CD4-positive, alpha-beta T cell (primary cell): Measurements from ENCODE around the gene POP7. TPM values are rescaled to one million over a fixed set of nuclear protein-coding genes. Genes with fewer than 3 reads are reported as not detected.

Experiments
- ATAC-seq: fragments of 200-7000 bp; cut with Tn5 transposase; one replicate; pipeline ENCODE4 v1.10.0; 2022; ENCODE audit warnings: mild to moderate bottlenecking; ENCODE audit not compliant: poor library complexity
- CTCF ChIA-PET: fragments of 350-600 bp; sonication (Branson Sonifier 250); formaldehyde crosslinking; loops from one replicate; lab custom pipeline; 2021; ENCODE audit warnings: antibody characterized with exemption, inconsistent platforms; lab: Charles Lee
- POLR2A ChIA-PET: fragments of 350-600 bp; sonication (Branson Sonifier 250); formaldehyde crosslinking; loops from one replicate; lab custom pipeline; 2021; ENCODE audit warnings: antibody characterized with exemption, inconsistent platforms; lab: Charles Lee
- DNase-seq, 14 experiments: peaks; one replicate each; pipeline ENCODE4 v3.0.0-alpha.2; 2013 to 2020; ENCODE audit warnings: mixed read lengths in 2 of 14
- H3K27ac ChIP-seq, 2 donors: one replicate each; pipeline versions ENCODE4 v1.5.1 to v1.7.0; 2013; ENCODE audit warnings: low read length in 2 of 2, low read depth in 1 of 2, mild to moderate bottlenecking in 1 of 2
- H3K27me3 ChIP-seq, 2 experiments: 1 replicate in 1 of 2; 2 replicates in 1 of 2; pipeline versions ENCODE4 v1.6.1 to v1.7.0; 2013; ENCODE audit warnings: low read length in 2 of 2, control low read depth in 1 of 2, mild to moderate bottlenecking in 1 of 2, moderate library complexity in 1 of 2; ENCODE audit not compliant: insufficient read depth in 2 of 2, control insufficient read depth in 1 of 2
- H3K36me3 ChIP-seq: one replicate; pipeline ENCODE4 v1.6.1; 2013; ENCODE audit warnings: low read length, control low read depth; ENCODE audit not compliant: insufficient read depth
- H3K4me1 ChIP-seq: one replicate; pipeline ENCODE4 v1.6.1; 2013; ENCODE audit warnings: low read length, control low read depth; ENCODE audit not compliant: insufficient read depth
- H3K4me3 ChIP-seq: one replicate; pipeline ENCODE4 v1.5.1; 2013; ENCODE audit warnings: mild to moderate bottlenecking, low read length, moderate library complexity
- H3K9me3 ChIP-seq, 2 experiments: 1 replicate in 1 of 2; 2 replicates in 1 of 2; pipeline versions ENCODE4 v1.6.1 to v1.7.0; 2013; ENCODE audit warnings: low read length in 2 of 2, mild to moderate bottlenecking in 2 of 2, control low read depth in 1 of 2, moderate library complexity in 1 of 2; ENCODE audit not compliant: control insufficient read depth in 1 of 2, insufficient read depth in 1 of 2
- H3K27ac Mint-ChIP-seq: one replicate; pipeline ENCODE4 v1.8.0; 2020; ENCODE audit warnings: mixed read lengths
- H3K27me3 Mint-ChIP-seq: one replicate; pipeline ENCODE4 v1.8.0; 2021; ENCODE audit warnings: mixed read lengths
- H3K36me3 Mint-ChIP-seq: one replicate; pipeline ENCODE4 v1.8.0; 2021; ENCODE audit warnings: low read depth, mixed read lengths
- H3K4me1 Mint-ChIP-seq: one replicate; pipeline ENCODE4 v1.8.0; 2021; ENCODE audit warnings: low read depth, mixed read lengths
- H3K4me3 Mint-ChIP-seq: one replicate; pipeline ENCODE4 v1.8.0; 2020; ENCODE audit warnings: mild to moderate bottlenecking, mixed read lengths
- H3K9me3 Mint-ChIP-seq: one replicate; pipeline ENCODE4 v1.8.0; 2020; ENCODE audit warnings: mixed read lengths
- CTCF ChIP-seq: fragments of 200-600 bp; IDR thresholded peaks from one replicate; pipeline ENCODE4 v1.8.0; 2022; ENCODE audit warnings: antibody characterized with exemption, mild to moderate bottlenecking
- intact Hi-C, 2 experiments: fragments of 100-400 bp; cut with DNase I in 1 of 2; cut with micrococcal nuclease in 1 of 2; formaldehyde crosslinking; loops; one replicate each; pipeline versions ENCODE4 v1.15.1 to v1.9.0; 2023 to 2025; cut with DNase I, micrococcal nuclease
- total RNA-seq, 174 experiments: library from RNA in 2 of 174; stranded (reverse) in 2 of 174; gene quantifications; one replicate each; pipeline ENCODE4 v1.2.3 and lab custom pipeline; 2021 to 2026

The POP7 gene
- total RNA-seq, 2 experiments from 2014 or later, result 7.4 to 7.5 TPM

DNA sequence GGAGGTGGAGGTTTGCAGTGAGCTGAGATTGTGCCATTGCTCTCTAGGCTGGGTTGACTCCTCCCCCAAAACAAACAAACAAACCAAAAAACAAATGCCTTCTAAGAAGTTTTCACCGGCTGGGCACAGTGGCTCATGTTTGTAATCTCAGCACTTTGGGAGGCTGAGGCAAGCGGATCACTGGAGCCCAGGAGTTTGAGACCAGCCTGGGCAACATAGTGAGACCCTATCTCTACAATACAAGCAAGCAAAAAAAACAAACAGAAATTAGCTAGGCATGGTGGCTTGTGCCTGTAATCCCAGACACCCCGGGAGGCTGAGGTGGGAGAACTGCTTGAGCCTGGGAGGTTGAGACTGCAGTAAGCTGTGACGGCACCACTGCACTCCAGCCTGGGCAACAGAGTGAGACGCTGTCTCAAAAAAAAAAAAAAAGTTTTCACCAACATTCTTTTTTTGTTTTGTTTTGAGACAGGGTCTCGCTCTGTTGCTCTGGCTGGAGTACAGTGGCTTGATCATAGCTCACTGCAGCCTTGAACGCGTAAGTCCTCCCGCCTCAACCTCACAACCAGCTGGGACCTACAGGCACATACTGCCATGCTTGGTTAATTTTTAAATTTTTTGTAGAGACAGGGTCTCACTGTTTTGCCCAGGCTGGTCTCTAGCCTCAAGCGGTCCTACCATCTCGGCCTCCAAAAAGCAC is 26.2 kb downstream of the POP7 start:
- H3K27ac Mint-ChIP-seq, result no peak overlapping the region
- ChIA-PET CTCF (interaction anchor here (0.6 kb wide), 1 partner anchor 67 kb away, joined by 4 read pairs; no protein-coding TSS in a partner anchor), POLR2A (no interaction called here)
- H3K4me1 ChIP-seq, result no peaks in the 10 kb centered on the region
- TF ChIP-seq CTCF, result no peak
- no peaks in the 10 kb centered on the region for H3K36me3 Mint-ChIP-seq
- H3K9me3 Mint-ChIP-seq, result no peaks in the 10 kb centered on the region
- no peak overlapping the region for H3K27ac ChIP-seq
- H3K27me3 Mint-ChIP-seq, result peaks cover 15% of the 10 kb centered on the region
- H3K9me3 ChIP-seq, result no peaks in the 10 kb centered on the region
- peaks cover 0 to 2% of the 10 kb centered on the region in 2 experiments for H3K27me3 ChIP-seq
- no peak for ATAC-seq
- no peak overlapping the region for H3K4me3 ChIP-seq
- no peaks in the 10 kb centered on the region for H3K36me3 ChIP-seq
- no peak overlapping the region for H3K4me3 Mint-ChIP-seq
- no peak for DNase-seq
- H3K4me1 Mint-ChIP-seq, result no peaks in the 10 kb centered on the region
- intact Hi-C loops, result no loop called here

DNA sequence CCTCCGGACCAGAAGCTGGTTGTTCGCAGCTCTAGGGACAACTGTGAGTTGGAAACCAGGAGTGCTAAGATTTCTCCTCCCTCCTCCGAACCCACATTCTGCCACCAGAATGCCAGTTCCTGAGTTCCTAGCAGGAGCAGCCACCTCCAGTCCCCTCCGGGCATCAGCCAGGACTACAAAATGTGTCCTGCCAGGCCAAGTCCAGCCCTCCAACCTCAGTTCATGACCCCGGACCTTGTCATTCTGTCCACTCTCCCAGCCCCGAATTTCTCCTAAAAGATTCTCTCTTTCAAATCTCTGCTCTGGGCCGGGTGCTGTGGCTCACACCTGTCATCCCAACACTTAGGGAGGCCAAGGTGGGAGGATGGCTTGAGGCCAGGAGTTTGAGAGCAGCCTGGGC is 29.8 kb downstream of the POP7 start:
- Mint-ChIP-seq H3K27ac (no peak overlapping the region), H3K4me3 (no peak overlapping the region), H3K36me3 (no peaks in the 10 kb centered on the region), H3K4me1 (no peaks in the 10 kb centered on the region), H3K27me3 (no peaks in the 10 kb centered on the region), H3K9me3 (no peaks in the 10 kb centered on the region)
- Histone ChIP-seq H3K4me1 (no peaks in the 10 kb centered on the region), H3K27ac (no peak overlapping the region), H3K9me3 (no peaks in the 10 kb centered on the region), H3K27me3 (peaks cover 0 to 2% of the 10 kb centered on the region in 2 experiments), H3K4me3 (no peak overlapping the region), H3K36me3 (no peaks in the 10 kb centered on the region)
- no peak for DNase-seq
- no peak for TF ChIP-seq CTCF
- POLR2A ChIA-PET, result no interaction called here
- ATAC-seq, result no peak
- intact Hi-C loops, result no loop called here
- CTCF ChIA-PET, result no interaction called here

DNA sequence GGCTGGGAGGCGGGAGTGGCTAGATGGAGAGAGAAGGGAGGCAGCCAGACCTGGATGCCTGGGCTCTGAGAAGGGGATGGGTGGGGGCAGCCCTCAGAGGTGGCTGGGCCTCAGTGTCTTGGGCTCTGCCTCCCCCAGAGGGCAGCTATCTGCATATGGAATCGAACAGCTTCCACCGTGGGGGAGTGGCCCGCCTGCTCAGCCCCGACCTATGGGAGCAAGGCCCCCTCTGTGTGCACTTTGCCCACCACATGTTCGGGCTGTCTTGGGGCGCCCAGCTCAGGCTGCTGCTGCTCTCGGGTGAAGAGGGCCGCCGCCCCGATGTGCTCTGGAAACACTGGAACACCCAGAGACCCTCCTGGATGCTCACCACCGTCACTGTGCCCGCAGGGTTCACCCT is 30.8 kb downstream of the POP7 start:
- Mint-ChIP-seq H3K27me3 (no peaks in the 10 kb centered on the region), H3K4me3 (no peak overlapping the region), H3K4me1 (no peaks in the 10 kb centered on the region), H3K27ac (no peak overlapping the region), H3K9me3 (no peaks in the 10 kb centered on the region), H3K36me3 (no peaks in the 10 kb centered on the region)
- DNase-seq (no peak), ATAC-seq (no peak)
- no peaks in the 10 kb centered on the region for H3K9me3 ChIP-seq
- H3K4me1 ChIP-seq, result no peaks in the 10 kb centered on the region
- intact Hi-C loops, result no loop called here
- H3K4me3 ChIP-seq, result no peak overlapping the region
- H3K27me3 ChIP-seq, result peaks cover 0 to 2% of the 10 kb centered on the region in 2 experiments
- no peaks in the 10 kb centered on the region for H3K36me3 ChIP-seq
- ChIA-PET CTCF (no interaction called here), POLR2A (no interaction called here)
- no peak for TF ChIP-seq CTCF
- no peak overlapping the region for H3K27ac ChIP-seq
